Ammon's horn (tissue), 1 donor: ENCODE data around the gene CACNA1D.
A peak's percentile ranks its signal among the peaks of the same experiment; 100 is the strongest.

ENCODE experiments used
- DNase-seq: peaks from one replicate; pipeline ENCODE4 v3.0.0-alpha.2; 2016; ENCODE audit warnings: low spot score

Gene CACNA1D

GRCh38 chr3:53806182-53807116 lies 312.0 kb downstream of the CACNA1D start:
- DNase-seq: peak; percentile 43

GRCh38 chr3:53807117-53807810 lies 312.9 kb downstream of the CACNA1D start:
- no peak for DNase-seq

GRCh38 chr3:53808496-53808895 lies 314.1 kb downstream of the CACNA1D start:
- no peak for DNase-seq

DNA sequence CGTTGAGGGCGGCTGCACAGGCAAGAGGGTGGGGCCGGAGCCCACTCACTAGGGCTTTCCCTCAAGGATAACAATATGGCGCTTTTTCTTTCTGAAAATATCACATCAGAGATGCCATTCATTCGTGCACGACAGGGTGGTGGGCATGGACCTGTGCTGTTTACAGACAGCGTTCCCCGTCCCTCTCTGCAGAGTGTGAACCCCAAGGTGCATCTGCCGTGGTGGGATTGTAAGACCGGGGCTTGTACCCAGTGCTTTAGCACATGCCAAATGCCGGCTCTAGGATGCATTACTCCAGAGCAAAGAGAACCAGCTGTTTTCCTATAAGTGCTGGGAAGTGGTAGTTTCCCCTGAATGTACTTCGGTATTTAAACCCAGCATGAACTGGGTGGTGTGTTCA lies 314.9 kb downstream of the CACNA1D start:
- no peak for DNase-seq

- no peak for DNase-seq
Measured at GRCh38 chr3:53809764-53810400, 315.5 kb downstream of the CACNA1D start.

- no peak for DNase-seq
Measured at GRCh38 chr3:53811143-53811927, 316.9 kb downstream of the CACNA1D start.

DNA sequence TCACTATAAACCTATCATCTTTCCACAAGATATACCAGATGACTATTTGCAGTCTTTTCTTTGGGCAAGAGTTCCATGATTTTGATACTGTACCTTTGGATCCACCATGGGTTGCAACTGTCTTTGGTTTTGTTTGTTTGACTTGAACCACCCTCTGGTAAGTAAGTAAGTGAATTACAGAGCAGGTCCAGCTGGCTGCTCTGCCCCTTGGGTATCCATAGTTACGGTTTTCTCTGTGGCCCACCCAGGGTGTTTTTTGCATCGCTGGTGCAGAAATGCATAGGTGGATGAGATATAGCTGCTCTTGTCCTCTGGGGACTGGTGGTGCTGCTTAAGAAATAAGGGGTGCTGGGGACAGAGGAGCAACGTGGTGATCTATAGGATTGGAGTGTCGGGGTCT lies 318.0 kb downstream of the CACNA1D start:
- DNase-seq: no peak

DNA sequence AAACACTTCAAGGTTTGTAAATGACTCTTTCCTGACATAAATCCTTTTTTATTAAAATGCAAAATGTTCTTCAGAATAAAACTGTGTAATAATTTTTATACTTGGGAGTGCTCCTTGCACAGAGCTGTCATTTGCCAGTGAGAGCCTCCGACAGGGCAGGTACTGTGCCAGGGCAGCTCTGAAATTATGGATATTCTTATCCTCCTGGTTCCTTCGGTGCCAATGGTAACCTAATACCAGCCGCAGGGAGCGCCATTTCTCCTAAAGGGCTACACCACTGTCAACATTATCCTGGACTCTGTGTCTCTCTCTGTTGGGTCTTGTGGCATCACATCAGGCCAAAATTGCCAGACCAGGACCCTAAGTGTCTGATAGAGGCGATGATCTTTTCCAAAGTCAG lies 318.8 kb downstream of the CACNA1D start:
- no peak for DNase-seq

DNA sequence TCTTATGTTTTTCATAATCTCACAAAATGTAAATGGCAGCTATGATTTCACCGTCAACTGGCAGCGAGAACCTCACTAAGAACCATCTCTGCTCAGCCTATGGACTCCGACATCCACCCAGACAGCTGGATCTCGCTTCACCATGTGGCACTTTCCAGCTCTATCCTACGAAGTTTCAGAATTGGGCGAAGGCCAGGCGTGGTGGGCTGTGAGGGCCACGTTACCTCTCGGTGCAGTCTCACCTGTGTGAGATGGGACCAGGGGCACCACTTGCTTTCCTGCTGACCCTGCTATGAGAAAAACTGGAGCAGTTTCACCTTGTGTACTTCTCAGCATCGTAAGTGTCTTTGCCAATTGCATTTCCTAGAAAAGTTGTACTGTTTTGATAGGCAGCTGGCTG lies 319.5 kb downstream of the CACNA1D start:
- DNase-seq: no peak

DNA sequence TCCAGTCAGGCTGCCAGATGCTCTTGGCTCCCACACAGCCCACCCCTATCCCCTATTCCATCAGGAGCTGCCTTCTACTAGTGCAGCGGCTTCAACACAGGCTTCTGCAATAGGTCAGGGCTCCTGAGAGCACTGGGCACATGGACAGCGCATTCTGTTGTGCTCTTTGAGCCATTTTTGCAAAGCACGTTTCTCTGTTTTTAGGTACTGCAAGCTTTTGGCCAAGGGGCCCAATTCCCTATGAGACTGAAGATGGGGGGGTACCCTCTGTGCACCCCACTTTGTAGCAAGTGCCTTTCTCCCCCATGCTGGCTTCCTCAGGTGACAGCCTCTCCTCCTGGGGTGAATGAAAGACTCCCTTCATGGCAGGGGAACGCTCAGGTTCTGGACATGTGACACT lies 320.7 kb downstream of the CACNA1D start:
- no peak for DNase-seq

GRCh38 chr3:53815651-53816050 lies 321.2 kb downstream of the CACNA1D start:
- DNase-seq: no peak

DNA sequence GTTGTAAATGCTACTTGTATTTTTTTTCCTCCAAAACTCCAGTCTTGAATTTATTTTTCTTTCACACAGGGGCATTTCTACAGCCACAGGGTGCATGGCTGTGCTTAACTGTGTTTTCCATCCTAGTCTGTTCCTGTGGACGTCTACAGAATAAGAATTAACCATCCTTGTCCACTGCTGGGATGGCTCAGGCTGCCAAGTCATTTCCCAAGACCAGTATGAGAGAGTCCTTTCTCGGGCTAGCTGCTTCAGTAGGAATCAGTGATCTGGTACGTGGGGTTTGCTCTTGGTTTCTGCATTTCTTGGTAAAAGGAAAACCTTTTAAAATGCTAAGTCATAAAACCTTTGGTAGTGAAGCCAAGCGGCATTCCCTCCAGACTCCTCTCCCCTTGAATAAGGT lies 322.0 kb downstream of the CACNA1D start:
- peak; percentile 80 for DNase-seq

DNA sequence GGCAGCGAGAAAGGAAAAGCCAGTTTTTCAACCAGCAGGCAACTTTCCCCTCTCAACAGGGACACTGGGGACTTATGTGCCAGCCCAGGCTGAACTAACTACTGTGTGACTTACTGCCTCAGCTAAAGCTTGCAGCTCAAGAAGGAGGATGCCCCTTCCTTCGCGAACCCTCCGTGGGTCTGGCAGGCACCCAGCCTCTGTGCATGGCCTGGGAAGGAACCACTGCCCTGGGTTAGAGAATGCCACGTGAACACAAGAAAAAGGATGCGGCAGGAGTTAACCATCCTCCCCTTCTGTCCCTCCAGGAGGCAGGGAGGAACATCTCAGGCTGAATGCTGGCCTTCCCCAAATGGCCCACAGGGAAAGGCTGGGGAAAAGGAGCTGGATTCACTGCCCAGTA lies 322.8 kb downstream of the CACNA1D start:
- no peak for DNase-seq

- DNase-seq: no peak
Measured at GRCh38 chr3:53817809-53818208, 323.4 kb downstream of the CACNA1D start.

DNA sequence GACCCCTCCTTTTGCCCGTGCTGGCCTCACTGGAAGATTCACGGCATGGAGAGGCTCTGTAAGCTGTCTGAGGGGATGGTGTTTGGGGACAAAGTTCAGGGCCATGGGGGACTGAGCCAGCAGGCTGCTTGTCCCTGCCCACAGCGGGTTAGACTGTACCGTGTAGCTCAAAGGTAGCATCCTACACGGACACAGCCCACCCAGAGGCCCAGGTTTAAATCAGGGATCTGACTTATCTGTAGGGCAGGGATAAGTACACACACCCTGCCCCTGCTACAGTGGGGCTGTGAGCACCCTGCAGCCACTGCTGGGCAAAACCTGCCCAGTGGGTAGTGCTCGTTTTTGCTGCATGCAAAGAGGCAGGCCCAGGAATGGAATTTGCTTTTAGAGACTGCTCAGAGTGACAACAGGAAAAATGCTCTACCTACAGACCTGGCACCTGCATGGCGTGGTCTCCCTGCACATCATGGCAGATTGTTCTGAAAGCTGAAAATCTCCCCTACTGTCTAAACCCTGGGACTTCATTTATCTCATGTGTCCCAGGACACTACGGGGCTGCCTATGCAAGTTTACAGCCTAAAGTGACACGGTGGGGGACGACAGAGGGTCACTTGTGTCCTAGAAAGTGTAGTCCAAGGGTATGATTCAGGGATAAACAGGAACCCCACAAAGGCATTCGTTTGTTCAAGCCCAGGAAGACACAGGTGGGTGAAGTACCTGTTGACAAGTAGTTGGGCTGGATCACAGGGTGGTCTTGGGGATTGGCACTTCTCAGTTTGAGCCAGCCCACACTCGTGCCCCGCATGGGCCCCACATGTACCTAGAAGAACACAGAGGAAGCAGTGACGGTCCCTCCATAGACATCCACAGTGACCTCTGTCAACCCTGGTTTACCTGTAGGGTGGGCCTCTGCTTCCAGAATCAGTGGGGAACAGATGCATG lies 324.1 kb downstream of the CACNA1D start:
- DNase-seq: no peak

- no peak for DNase-seq
Measured at GRCh38 chr3:53819163-53819868, 324.9 kb downstream of the CACNA1D start.

GRCh38 chr3:53820084-53820483 lies 325.7 kb downstream of the CACNA1D start:
- DNase-seq: no peak

- no peak for DNase-seq
Measured at GRCh38 chr3:53820756-53821580, 326.6 kb downstream of the CACNA1D start.

DNA sequence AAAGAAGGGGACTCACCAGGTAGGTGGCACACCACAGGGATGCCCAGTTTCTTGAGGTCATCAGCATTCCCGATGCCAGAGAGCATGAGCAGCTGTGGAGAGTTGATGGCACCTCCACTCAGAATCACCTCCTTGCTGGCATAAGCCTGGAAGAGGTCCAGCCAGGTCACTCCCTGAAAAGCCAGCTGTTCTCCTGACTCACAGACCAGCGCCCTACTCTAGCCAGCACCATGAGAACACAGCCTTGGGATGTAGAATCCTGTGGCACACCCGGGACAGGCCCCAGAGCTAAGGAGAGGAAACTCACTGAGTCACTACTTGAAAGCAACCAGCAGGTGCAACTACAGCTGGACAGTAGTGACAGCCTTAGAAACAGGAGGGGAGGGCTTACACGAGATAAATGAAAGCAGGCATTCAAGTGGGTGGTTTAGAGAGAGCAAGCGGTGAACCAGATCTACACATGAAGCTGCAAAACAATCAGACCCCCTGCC lies 327.3 kb downstream of the CACNA1D start:
- no peak for DNase-seq
